Retinal pigment epithelial cell (primary cell): ENCODE measurements around the gene TNPO3.

Experiments used
- DNase-seq: peaks from one replicate; pipeline ENCODE4 v3.0.0-alpha.2; 2010; ENCODE audit warnings: low read depth
- H3K4me3 ChIP-seq: 2 replicates; pipeline ENCODE4 v1.5.1; 2011; ENCODE audit warnings: mild to moderate bottlenecking, low read length, control low read depth, moderate library complexity
- CTCF ChIP-seq: conservative IDR thresholded peaks from 2 replicates; pipeline ENCODE4 v1.5.1; 2011; ENCODE audit warnings: low read depth, low read length, control low read depth, inconsistent platforms

Gene TNPO3

DNA sequence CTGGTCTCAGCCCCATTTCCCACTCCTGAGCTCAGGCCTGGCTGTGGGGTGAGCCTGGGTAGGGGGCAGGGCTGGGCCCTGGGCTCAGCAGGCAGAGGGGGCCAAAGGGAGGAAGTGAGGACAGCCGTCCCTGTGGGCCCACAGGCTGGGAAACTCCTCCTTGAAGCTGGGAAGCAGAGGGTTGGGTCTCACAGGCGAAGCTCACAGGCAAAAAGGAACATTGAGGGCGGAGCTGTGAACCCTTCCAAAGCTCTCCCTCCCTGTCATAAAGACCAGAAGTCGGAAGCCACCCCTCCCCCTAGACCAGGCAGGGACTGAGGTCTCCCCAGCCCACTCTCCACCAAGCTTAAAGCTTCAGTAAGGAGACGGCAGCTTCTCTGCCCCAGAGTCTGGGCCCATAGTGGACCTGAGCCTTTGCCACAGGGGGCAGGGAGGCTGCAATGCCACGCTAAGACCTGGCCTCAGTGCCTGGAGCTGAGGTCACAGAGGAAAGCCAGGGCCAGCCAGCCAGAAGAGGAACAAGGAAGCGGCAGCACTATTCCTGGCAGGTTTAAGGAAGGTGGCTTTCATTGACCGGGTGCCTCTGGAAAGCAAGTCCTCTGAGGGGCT is 143.4 kb downstream of the TNPO3 start:
- no peak for TF ChIP-seq CTCF
- no peak for DNase-seq

GRCh38 chr7:128910569-128910945 is 144.4 kb downstream of the TNPO3 start, which contains the start of gene KCP:
KCP (minus strand) TSS chr7:128910709; CDS start chr7:128910676, 33 bp downstream.
- DNase-seq, result no peak
- H3K4me3 ChIP-seq, result peak within 1 kb of the TSS; percentile 48
- no peak for TF ChIP-seq CTCF

More for the DNA sequence above, 143.4 kb downstream of the TNPO3 start:
- no peak overlapping the region for H3K4me3 ChIP-seq

DNA sequence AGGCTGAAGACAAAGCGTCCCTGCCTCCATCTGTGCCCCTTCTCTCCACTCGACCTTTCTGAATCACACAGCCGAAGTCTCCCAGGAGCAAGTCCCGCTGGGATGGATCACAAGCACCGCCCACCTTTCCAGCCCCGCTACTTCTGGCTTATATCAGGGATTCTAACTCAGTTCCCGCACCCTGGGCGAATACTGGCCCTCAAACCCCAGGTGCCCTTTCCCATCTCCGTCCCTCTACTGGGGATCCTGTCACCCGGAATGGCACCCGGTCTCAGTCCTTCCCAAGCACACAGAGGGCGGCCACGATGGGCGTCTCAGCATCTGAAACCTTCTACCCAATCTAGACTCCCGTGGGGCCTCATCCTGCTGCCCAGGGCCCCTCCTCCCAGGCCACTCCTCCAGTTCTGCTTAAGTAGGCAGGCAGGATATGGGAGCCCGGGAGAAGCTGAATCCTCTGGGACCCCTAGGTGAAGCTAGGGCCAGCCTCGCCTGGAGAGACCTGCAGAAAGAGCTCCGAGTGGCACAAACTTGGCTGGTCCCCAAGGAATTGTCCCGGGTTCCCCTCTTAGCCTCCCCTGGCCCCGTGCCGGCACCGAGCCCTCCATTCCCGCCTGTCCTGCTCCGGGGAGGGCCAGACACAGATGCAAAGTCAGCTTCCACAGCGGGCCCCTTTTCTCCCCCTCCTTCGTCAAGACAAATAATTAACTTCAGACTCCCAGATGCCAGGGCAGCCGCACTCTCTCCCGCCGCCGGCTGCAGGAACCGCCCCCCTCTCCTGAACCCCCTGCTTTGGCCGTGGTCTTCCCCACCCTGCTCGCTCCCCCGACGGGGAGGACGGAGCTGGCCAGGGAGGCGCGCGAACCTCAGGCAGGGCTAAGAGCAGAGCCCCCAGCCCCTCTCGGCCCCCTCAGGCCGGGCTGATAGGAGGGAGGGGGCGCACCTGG is 145.0 kb downstream of the TNPO3 start:
- no peak for DNase-seq
- peak overlapping the region; percentile 48 for H3K4me3 ChIP-seq

DNA sequence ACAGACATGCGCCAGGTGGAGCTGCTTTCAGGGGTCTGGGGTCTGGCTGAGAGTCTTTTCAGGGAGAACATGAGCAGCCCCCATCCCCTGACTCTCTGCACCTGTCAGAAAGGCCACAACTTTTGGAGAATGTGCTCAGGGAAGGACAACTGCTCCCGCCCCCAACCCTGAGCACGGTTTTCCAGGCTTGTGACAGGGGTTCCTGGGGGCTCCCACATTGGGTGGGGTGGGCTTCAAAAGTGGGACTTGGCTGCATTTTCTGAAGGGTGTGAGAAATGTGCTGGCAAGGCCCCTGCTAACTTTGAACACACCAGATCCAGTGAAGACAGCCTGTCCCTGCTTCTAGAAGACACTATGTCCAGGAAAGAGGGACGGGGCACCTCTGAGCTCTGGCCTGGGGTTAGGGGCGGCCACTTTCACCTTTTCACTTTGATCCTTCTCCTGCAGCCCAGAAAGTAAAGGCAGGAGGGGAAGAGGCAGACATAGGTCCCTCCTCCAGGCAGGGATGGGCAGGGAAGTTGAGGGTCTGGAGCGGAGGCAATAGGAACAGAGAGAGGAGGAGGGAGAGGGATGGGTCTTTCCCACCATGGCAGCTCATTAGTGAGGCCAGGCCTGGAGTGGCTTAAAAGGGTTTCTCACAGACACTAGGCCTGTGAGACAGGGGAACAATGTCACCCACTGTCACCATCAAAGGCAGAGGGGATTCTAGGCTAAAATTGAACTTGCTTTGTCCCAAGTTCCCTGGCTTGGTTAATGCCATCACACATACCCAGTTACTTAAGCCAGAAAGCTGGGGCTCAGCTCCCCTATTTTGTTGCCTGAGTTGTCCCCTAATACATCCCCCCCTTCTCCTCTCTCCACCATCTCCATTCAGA is 145.9 kb downstream of the TNPO3 start:
- no peak for TF ChIP-seq CTCF
- peak overlapping the region; percentile 48 for H3K4me3 ChIP-seq
- no peak for DNase-seq

More for the DNA sequence above, 145.0 kb downstream of the TNPO3 start:
- TF ChIP-seq CTCF, result no peak

GRCh38 chr7:128906766-128907559 is 147.9 kb downstream of the TNPO3 start:
- no peak for TF ChIP-seq CTCF
- no peak for DNase-seq
- H3K4me3 ChIP-seq, result no peak overlapping the region
